Activated CD8-positive, alpha-beta T cell treated with anti-CD3 and anti-CD28 coated beads, Interleukin-2, amount 10 ng/mL, durations not matched to agents 7 days and 5 days (primary cell): Measurements from ENCODE around the gene FBXO31. TPM values are rescaled to one million over a fixed set of nuclear protein-coding genes. Genes with fewer than 3 reads are reported as not detected.

Experiments
- ATAC-seq: fragments of 150-1000 bp; cut with Tn5 transposase; one replicate; pipeline ENCODE4 v1.10.0; 2021; ENCODE audit warnings: moderate library complexity
- CTCF ChIA-PET: fragments of 350-600 bp; sonication (Branson Sonifier 250); formaldehyde crosslinking; loops from one replicate; lab custom pipeline; 2021; ENCODE audit warnings: antibody characterized with exemption; lab: Charles Lee
- POLR2A ChIA-PET: fragments of 350-600 bp; sonication (Branson Sonifier 250); formaldehyde crosslinking; loops from one replicate; lab custom pipeline; 2021; ENCODE audit warnings: antibody characterized with exemption; lab: Charles Lee
- DNase-seq: peaks from one replicate; pipeline ENCODE4 v3.0.0-alpha.2; 2020
- H3K27ac Mint-ChIP-seq: one replicate; pipeline ENCODE4 v1.8.0; 2021; ENCODE audit warnings: mild to moderate bottlenecking, mixed read lengths
- H3K27me3 Mint-ChIP-seq: one replicate; pipeline ENCODE4 v1.8.0; 2021; ENCODE audit warnings: low read depth, mixed read lengths
- H3K36me3 Mint-ChIP-seq: one replicate; pipeline ENCODE4 v1.8.0; 2021; ENCODE audit warnings: low read depth, mixed read lengths
- H3K4me1 Mint-ChIP-seq: one replicate; pipeline ENCODE4 v1.8.0; 2021; ENCODE audit warnings: low read depth, mixed read lengths
- H3K4me3 Mint-ChIP-seq: one replicate; pipeline ENCODE4 v1.8.0; 2021; ENCODE audit warnings: mild to moderate bottlenecking, mixed read lengths
- H3K9me3 Mint-ChIP-seq: one replicate; pipeline ENCODE4 v1.8.0; 2022; ENCODE audit warnings: mixed read lengths; ENCODE audit not compliant: insufficient read depth
- total RNA-seq, 2 experiments: library from RNA; stranded (reverse); gene quantifications; one replicate each; pipeline ENCODE4 v1.2.3, GENCODE V29; 2021

Gene FBXO31
- total RNA-seq, 2 experiments from 2014 or later, result 29.3 to 30.1 TPM

DNA sequence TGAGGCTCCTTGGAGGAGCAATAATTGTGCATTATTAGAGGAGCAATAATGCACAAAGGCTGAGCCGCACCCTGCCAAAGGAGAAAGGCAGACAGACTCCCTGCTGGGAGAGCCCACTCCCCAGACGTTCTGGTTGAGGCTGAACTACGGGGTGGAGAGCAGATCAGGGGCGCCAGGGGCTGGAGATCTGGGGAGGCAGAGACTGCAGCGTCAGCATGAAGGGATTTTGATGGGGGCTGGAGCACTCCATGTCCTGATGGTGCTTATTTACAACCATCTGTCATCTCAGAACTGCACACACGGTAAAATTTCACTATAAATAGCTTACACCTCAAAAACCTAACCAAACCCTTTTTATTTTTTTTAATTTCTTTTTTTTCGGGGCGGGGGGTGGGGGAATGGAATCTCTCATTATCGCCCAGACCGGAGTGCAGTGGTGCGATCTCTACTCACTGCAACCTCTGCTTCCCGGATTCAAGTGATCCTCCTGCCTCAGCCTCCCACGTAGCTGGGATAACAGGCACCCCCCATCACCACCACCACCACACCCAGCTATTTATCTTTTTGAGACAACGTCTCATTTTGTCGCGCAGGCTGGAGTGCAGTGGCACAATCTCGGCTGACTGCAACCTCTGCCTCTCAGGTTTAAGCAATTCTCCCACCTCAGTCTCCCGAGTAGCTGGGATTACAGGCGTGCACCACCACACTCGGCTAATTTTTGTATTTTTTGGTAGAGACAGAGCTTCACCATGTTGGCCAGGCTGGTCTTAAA lies 62.1 kb downstream of the FBXO31 start:
- CTCF ChIA-PET, result interaction anchor here (0.7 to 1.0 kb wide), 2 partner anchors 18 to 315 kb away, joined by 3 to 6 read pairs; no protein-coding TSS in a partner anchor
- ATAC-seq, result no peak
- no peak overlapping the region for H3K4me3 Mint-ChIP-seq

GRCh38 chr16:87320510-87321227 lies 62.9 kb downstream of the FBXO31 start:
- no peak overlapping the region for H3K27ac Mint-ChIP-seq
- peaks cover 22% of the 10 kb centered on the region for H3K4me1 Mint-ChIP-seq
- DNase-seq (no peak), ATAC-seq (no peak)
- POLR2A ChIA-PET, result no interaction called here
- CTCF ChIA-PET, result interaction anchor here (2.2 kb wide), 1 partner anchor 74 kb away, joined by 13 read pairs; no protein-coding TSS in a partner anchor
- peaks cover 19% of the 10 kb centered on the region for H3K36me3 Mint-ChIP-seq
- H3K9me3 Mint-ChIP-seq, result no peaks in the 10 kb centered on the region
- H3K4me3 Mint-ChIP-seq, result no peak overlapping the region
- no peaks in the 10 kb centered on the region for H3K27me3 Mint-ChIP-seq

More for the DNA sequence above, 62.1 kb downstream of the FBXO31 start:
- Mint-ChIP-seq H3K27ac (no peak overlapping the region), H3K36me3 (peaks cover 19% of the 10 kb centered on the region), H3K9me3 (no peaks in the 10 kb centered on the region), H3K4me1 (peaks cover 20% of the 10 kb centered on the region), H3K27me3 (no peaks in the 10 kb centered on the region)
- POLR2A ChIA-PET, result no interaction called here
- DNase-seq, result no peak

GRCh38 chr16:87319997-87320491 lies 63.5 kb downstream of the FBXO31 start:
- no peaks in the 10 kb centered on the region for H3K9me3 Mint-ChIP-seq
- H3K4me3 Mint-ChIP-seq, result no peak overlapping the region
- no peaks in the 10 kb centered on the region for H3K27me3 Mint-ChIP-seq
- DNase-seq (no peak), ATAC-seq (no peak)
- peaks cover 20% of the 10 kb centered on the region for H3K4me1 Mint-ChIP-seq
- ChIA-PET POLR2A (no interaction called here), CTCF (interaction anchor here (1.4 to 2.2 kb wide), 2 partner anchors 22 to 75 kb away, joined by 5 to 13 read pairs; no protein-coding TSS in a partner anchor)
- H3K36me3 Mint-ChIP-seq, result peaks cover 19% of the 10 kb centered on the region
- H3K27ac Mint-ChIP-seq, result no peak overlapping the region

DNA sequence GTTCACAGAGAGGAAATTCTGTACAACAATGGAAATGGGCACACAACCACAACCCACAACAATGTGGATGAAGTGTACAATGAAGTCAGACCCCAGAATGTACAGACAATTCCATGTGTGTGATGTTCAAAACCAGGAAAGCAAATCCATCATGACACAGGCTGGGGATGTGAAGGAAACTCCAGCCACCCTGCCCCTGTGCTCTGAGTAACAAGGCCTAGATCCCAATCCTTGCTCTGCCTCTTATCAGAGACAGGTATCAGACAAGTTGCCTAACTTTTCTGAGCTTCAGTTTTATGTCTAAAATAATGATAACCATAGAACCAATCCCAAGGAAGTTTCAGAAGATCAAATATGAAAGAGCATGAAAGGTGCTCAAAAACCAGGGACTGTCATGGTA lies 64.6 kb downstream of the FBXO31 start:
- Mint-ChIP-seq H3K9me3 (no peaks in the 10 kb centered on the region), H3K4me3 (peak overlapping the region; percentile 89), H3K4me1 (peaks cover 17% of the 10 kb centered on the region), H3K36me3 (peaks cover 19% of the 10 kb centered on the region), H3K27me3 (no peaks in the 10 kb centered on the region), H3K27ac (peak overlapping the region; percentile 97)
- POLR2A ChIA-PET, result interaction anchor here (0.6 to 4.9 kb wide), 4 partner anchors 13 to 343 kb away, joined by 4 to 32 read pairs (median 11); partner anchors contain the start of gene FBXO31
- DNase-seq (no peak), ATAC-seq (no peak)
- CTCF ChIA-PET, result interaction anchor here (1.1 to 3.0 kb wide), 4 partner anchors 21 to 317 kb away, joined by 5 to 25 read pairs (median 9); partner anchors contain the start of gene FBXO31

- Mint-ChIP-seq H3K4me3 (peak overlapping the region; percentile 89), H3K9me3 (no peaks in the 10 kb centered on the region), H3K27me3 (no peaks in the 10 kb centered on the region), H3K27ac (peak overlapping the region; percentile 97), H3K36me3 (peaks cover 19% of the 10 kb centered on the region), H3K4me1 (peaks cover 17% of the 10 kb centered on the region)
- DNase-seq (peak; percentile 69), ATAC-seq (peak; percentile 42)
- ChIA-PET CTCF (interaction anchor here (0.8 to 3.1 kb wide), 10 partner anchors 9 to 318 kb away, joined by 3 to 25 read pairs (median 5); partner anchors contain the start of gene FBXO31), POLR2A (interaction anchor here (0.6 to 4.9 kb wide), 13 partner anchors 10 to 232 kb away, joined by 3 to 32 read pairs (median 3); partner anchors contain the start of gene FBXO31)
These were observed 65.6 kb downstream of the FBXO31 start for GRCh38 chr16:87317750-87318644.

DNA sequence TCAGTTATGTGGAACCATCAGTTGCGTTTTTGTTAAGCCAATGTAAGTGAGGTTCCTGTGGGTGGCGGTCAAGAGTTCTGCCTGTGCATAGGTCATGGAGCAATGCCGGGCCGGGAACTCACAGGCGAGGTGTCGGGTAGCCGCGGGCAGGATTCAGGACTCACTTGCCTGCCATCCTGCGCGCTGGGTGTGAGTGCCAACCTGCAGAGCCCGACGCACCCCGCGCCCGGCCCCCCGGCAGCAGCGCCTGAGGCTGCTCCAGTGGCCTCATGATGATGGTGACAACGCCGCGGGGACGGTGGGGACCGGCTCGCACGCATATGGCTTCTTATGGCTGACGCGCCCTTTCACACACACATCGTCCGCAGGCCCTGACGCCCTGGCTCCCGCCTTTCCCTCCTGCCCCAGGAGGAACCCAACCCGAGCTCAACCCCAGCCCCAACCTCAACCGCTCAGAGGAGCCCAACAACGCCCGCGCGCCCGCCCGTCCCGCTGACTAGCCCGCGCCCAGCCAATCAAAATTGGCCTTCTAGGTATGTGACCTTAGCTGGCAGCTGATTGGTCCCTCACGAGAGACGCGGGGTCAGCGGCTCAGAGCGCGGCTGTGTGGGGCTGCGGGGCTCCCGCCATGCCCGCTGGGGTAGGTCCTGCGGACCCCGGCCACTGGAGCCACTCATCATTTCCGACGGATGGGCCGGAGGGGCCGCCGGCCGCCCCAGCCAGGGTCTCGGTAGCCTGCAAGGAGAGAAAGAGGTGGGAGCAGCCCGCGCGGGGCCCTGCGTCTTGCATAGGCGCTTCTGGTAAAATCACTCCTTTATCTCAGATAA lies 66.4 kb downstream of the FBXO31 start, which contains the start of gene C16orf95:
Gene C16orf95, minus strand, starts transcription at position 470 of the 827 bp plus-strand sequence. Its CDS starts 150 bp downstream, at position 320.
- CTCF ChIA-PET, result interaction anchor here (0.8 to 3.1 kb wide), 10 partner anchors 10 to 78 kb away, joined by 3 to 25 read pairs (median 4); partner anchors contain the start of gene FBXO31

GRCh38 chr16:87316450-87316922 lies 67.1 kb downstream of the FBXO31 start:
- H3K4me1 Mint-ChIP-seq, result peaks cover 17% of the 10 kb centered on the region
- no peaks in the 10 kb centered on the region for H3K9me3 Mint-ChIP-seq
- no peaks in the 10 kb centered on the region for H3K27me3 Mint-ChIP-seq
- ATAC-seq (no peak), DNase-seq (no peak)
- H3K36me3 Mint-ChIP-seq, result peaks cover 19% of the 10 kb centered on the region
- CTCF ChIA-PET, result interaction anchor here (0.9 to 3.1 kb wide), 8 partner anchors 11 to 580 kb away, joined by 3 to 25 read pairs (median 4); partner anchors contain the start of gene FBXO31
- POLR2A ChIA-PET, result interaction anchor here (0.7 to 4.9 kb wide), 6 partner anchors 12 to 77 kb away, joined by 3 to 32 read pairs (median 8); partner anchors contain the start of gene FBXO31
- peak overlapping the region; percentile 89 for H3K4me3 Mint-ChIP-seq
- peak overlapping the region; percentile 97 for H3K27ac Mint-ChIP-seq

More for the DNA sequence above, 66.4 kb downstream of the FBXO31 start, which contains the start of gene C16orf95:
- H3K4me3 Mint-ChIP-seq, result peak within 1 kb of the TSS; percentile 89
- ATAC-seq, result peak; percentile 93
- peak within 1 kb of the TSS; percentile 97 for H3K27ac Mint-ChIP-seq
- peaks cover 19% of the 10 kb centered on the region for H3K36me3 Mint-ChIP-seq
- H3K4me1 Mint-ChIP-seq, result peaks cover 17% of the 10 kb centered on the region
- POLR2A ChIA-PET, result interaction anchor here (0.6 to 4.9 kb wide), 13 partner anchors 9 to 233 kb away, joined by 3 to 32 read pairs (median 3); partner anchors contain the start of gene FBXO31
- H3K9me3 Mint-ChIP-seq, result no peaks in the 10 kb centered on the region
- peak; percentile 96 for DNase-seq
- no peaks in the 10 kb centered on the region for H3K27me3 Mint-ChIP-seq

DNA sequence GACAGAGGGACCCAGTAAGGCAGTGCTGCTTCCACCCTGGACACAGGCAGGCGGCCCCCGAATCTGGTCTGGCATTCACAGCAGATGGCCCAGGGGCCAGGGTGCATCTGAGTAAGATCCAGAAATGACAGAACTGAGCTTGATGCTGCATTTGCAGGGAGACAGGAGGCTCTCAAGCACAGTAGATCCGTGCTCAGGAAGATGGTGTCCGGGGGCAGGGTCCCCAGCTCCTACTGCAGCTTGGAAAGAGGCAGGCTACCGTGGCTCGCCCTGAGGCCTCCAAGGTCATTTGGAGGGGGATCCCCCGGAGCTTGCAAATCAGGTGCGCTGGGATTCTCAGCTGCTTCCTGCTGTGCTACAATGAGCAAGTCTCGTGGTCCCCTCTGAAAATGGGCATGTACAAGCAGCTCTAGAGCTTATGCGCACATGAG lies 68.6 kb downstream of the FBXO31 start:
- ATAC-seq (no peak), DNase-seq (no peak)
- Mint-ChIP-seq H3K4me3 (no peak overlapping the region), H3K9me3 (no peaks in the 10 kb centered on the region), H3K4me1 (peaks cover 17% of the 10 kb centered on the region), H3K27me3 (no peaks in the 10 kb centered on the region), H3K27ac (no peak overlapping the region), H3K36me3 (peaks cover 19% of the 10 kb centered on the region)
- CTCF ChIA-PET, result interaction anchor here (0.8 to 3.1 kb wide), 4 partner anchors 10 to 322 kb away, joined by 3 to 17 read pairs (median 8); no protein-coding TSS in a partner anchor
- POLR2A ChIA-PET, result interaction anchor here (0.7 to 4.9 kb wide), 3 partner anchors 11 to 73 kb away, joined by 3 to 32 read pairs (median 3); no protein-coding TSS in a partner anchor

DNA sequence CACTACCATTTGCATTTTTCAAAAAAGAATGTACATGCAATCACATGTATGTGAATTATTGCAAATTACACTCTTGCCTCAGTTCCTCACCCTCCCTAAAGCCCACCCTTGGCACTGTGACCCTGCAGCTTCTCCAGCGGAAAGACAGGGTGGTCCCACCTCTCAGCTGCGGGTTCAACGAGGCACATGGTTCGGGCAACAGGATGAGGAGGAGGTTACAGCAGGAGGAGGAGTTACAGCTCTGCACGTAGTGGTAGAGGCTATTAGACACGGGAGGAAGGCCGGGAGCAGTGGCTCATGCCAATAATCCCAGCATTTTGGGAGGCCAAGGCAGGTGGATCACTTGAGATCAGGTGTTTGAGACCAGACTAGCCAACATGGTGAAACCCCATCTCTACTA lies 71.6 kb downstream of the FBXO31 start:
- Mint-ChIP-seq H3K4me3 (no peak overlapping the region), H3K36me3 (peaks cover 5% of the 10 kb centered on the region), H3K27ac (no peak overlapping the region), H3K9me3 (no peaks in the 10 kb centered on the region), H3K4me1 (peaks cover 4% of the 10 kb centered on the region), H3K27me3 (no peaks in the 10 kb centered on the region)
- DNase-seq (no peak), ATAC-seq (no peak)
- POLR2A ChIA-PET, result no interaction called here
- CTCF ChIA-PET, result no interaction called here
